ENCODE results near the gene FOXP1.

Gene FOXP1

DNA sequence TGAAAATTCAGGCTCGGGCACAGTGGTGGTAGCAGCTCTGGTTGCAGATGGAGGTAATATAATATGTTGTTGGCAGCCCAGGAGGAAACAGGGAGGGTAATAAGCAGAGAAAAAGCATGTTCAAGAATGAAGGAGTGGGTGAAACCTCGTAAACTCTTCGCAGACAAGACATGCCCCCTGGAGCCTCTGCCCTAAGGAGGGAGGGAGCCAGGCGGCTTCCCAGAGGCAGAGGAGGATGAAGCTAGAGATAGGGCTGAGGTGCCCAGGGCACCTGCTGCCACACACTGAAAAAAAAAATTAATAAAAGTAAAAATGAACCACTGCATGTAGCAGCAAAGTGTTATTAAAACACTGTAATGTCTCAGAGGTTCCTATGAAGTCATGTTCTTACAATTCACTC is 137.3 kb downstream of the FOXP1 start:
- no peak overlapping the region for H2AFZ ChIP-seq
- no peaks in the 10 kb centered on the region for H3K9me3 ChIP-seq (ENCODE audit: control insufficient read depth, low read length)
- H3K9ac ChIP-seq, result no peak overlapping the region
- no peak for TF ChIP-seq CTCF (IDR thresholded peaks at IDR 0.05)
- no peak overlapping the region for H3K27ac ChIP-seq
- H3K27me3 ChIP-seq (ENCODE audit: control insufficient read depth, insufficient read depth, low read length), result no peaks in the 10 kb centered on the region
- peaks cover 7% of the 10 kb centered on the region for H3K4me1 ChIP-seq
- no peak overlapping the region for H3K4me2 ChIP-seq (ENCODE audit: low read length)
- H3K36me3 ChIP-seq (ENCODE audit: control insufficient read depth, insufficient read depth, low read length), result no peaks in the 10 kb centered on the region
- H3K79me2 ChIP-seq, result peaks cover 2% of the 10 kb centered on the region
- H3K4me3 ChIP-seq (ENCODE audit: low read depth, low read length), result no peak overlapping the region

GRCh38 chr3:71444861-71445259 is 138.7 kb downstream of the FOXP1 start:
- Histone ChIP-seq H2AFZ (no peak overlapping the region), H3K27me3 (ENCODE audit: control insufficient read depth, insufficient read depth, low read length) (no peaks in the 10 kb centered on the region), H3K36me3 (ENCODE audit: control insufficient read depth, insufficient read depth, low read length) (no peaks in the 10 kb centered on the region), H3K9ac (no peak overlapping the region), H3K9me3 (ENCODE audit: control insufficient read depth, low read length) (no peaks in the 10 kb centered on the region), H3K79me2 (peaks cover 2% of the 10 kb centered on the region), H3K27ac (peak overlapping the region; percentile 39), H3K4me1 (peaks cover 7% of the 10 kb centered on the region), H3K4me3 (ENCODE audit: low read depth, low read length) (no peak overlapping the region), H3K4me2 (ENCODE audit: low read length) (no peak overlapping the region)
- TF ChIP-seq CTCF (IDR thresholded peaks at IDR 0.05), result no peak

DNA sequence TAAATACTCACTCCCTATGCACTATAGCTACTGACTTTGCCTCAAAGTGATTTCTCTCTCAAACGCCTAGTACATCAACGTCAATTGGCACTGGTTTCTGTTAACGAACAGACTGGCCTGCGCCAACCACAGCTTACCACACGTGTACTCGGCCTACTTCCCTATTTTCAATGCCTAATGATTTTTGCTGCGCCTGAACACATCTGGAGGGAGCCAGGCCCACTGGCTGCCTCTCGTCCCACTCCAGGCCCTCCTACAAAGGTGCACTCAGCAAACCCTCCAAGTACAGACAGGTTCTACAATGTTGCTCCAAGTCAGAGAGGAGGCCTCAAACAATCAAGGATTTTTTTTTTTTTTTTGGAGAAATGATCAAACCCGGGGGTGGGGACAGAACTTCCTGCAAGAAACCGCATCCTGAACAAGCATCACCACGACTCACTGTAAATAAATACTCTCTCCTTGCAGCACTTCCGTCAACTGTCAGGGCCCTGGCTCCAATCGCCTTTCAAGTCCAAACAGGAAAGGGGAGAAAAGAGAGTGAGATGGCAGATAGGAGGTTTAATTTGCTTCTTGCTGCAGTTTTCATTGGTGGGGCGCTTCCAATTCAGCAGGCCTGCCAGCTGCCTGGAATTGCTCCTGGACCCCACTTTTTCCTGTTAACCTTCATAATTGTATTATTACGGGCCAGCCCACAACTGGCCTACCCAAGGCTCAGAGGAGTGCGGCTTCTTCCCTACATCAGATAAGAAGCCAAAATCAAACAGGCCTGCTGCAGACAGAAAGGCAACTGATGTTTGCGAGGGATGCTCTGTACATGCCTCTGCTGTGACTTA is 139.3 kb downstream of the FOXP1 start:
- Histone ChIP-seq H3K4me3 (ENCODE audit: low read depth, low read length) (peak overlapping the region; percentile 0), H3K27me3 (ENCODE audit: control insufficient read depth, insufficient read depth, low read length) (no peaks in the 10 kb centered on the region), H3K9me3 (ENCODE audit: control insufficient read depth, low read length) (no peaks in the 10 kb centered on the region), H3K4me1 (peaks cover 7% of the 10 kb centered on the region), H3K79me2 (peaks cover 2% of the 10 kb centered on the region), H3K27ac (peak overlapping the region; percentile 39), H3K9ac (no peak overlapping the region), H3K4me2 (ENCODE audit: low read length) (no peak overlapping the region), H2AFZ (no peak overlapping the region), H3K36me3 (ENCODE audit: control insufficient read depth, insufficient read depth, low read length) (no peaks in the 10 kb centered on the region)
- no peak for TF ChIP-seq CTCF (IDR thresholded peaks at IDR 0.05)

- Histone ChIP-seq H3K9ac (no peak overlapping the region), H3K4me2 (ENCODE audit: low read length) (no peak overlapping the region), H3K27ac (peak overlapping the region; percentile 39), H3K9me3 (ENCODE audit: control insufficient read depth, low read length) (no peaks in the 10 kb centered on the region), H3K79me2 (peaks cover 2% of the 10 kb centered on the region), H2AFZ (no peak overlapping the region), H3K4me1 (peaks cover 6% of the 10 kb centered on the region), H3K4me3 (ENCODE audit: low read depth, low read length) (no peak overlapping the region), H3K36me3 (ENCODE audit: control insufficient read depth, insufficient read depth, low read length) (no peaks in the 10 kb centered on the region), H3K27me3 (ENCODE audit: control insufficient read depth, insufficient read depth, low read length) (no peaks in the 10 kb centered on the region)
- no peak for TF ChIP-seq CTCF (IDR thresholded peaks at IDR 0.05)
Observed at GRCh38 chr3:71443332-71443731, 140.2 kb downstream of the FOXP1 start.

DNA sequence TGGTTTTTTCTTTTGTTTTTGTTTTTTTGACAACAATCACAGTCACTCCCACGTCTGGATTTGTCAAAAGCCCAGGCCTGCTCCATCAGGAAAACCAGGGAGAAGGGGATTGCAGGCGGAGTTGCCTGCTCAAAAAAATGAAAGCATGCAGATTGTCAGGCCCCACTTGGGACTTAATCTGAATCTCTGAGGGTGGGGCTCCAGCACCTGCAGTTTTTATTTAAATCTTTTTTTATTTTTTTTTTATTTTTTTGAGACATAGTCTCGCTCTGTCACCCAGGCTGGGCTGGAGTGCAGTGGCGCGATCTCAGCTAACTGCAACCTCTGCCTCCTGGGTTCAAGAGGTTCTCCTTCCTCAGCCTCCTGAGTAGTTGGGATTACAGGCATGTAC is 140.9 kb downstream of the FOXP1 start:
- Histone ChIP-seq H3K9ac (no peak overlapping the region), H3K36me3 (ENCODE audit: control insufficient read depth, insufficient read depth, low read length) (no peaks in the 10 kb centered on the region), H3K4me2 (ENCODE audit: low read length) (no peak overlapping the region), H3K79me2 (peaks cover 2% of the 10 kb centered on the region), H3K4me1 (no peaks in the 10 kb centered on the region), H2AFZ (no peak overlapping the region), H3K27ac (no peak overlapping the region), H3K4me3 (ENCODE audit: low read depth, low read length) (no peak overlapping the region), H3K9me3 (ENCODE audit: control insufficient read depth, low read length) (no peaks in the 10 kb centered on the region), H3K27me3 (ENCODE audit: control insufficient read depth, insufficient read depth, low read length) (no peaks in the 10 kb centered on the region)
- no peak for TF ChIP-seq CTCF (IDR thresholded peaks at IDR 0.05)

Data from parathyroid adenoma (tissue), 2 donors.